Keratinocyte (primary cell): ENCODE measurements around the gene DTNB. TPM values are rescaled to one million over a fixed set of nuclear protein-coding genes. Genes with fewer than 3 reads are reported as not detected.

ENCODE experiments used
- DNase-seq: peaks from one replicate; pipeline ENCODE4 v3.0.0-alpha.2; 2011; ENCODE audit warnings: low read depth, missing footprints, low spot score
- FAIRE-seq: peaks from 2 replicates; lab custom pipeline; 2011; peaks lifted over from hg19 to GRCh38; lab: Jason Lieb, UNC
- H2AFZ ChIP-seq: 2 replicates; pipeline ENCODE4 v1.6.0; 2012; ENCODE audit warnings: low read length, control low read depth, inconsistent platforms; ENCODE audit not compliant: control insufficient read depth
- H3K27ac ChIP-seq: 2 replicates; pipeline ENCODE4 v1.5.1; 2011; ENCODE audit warnings: low read length; ENCODE audit not compliant: control insufficient read depth, insufficient read depth
- H3K27me3 ChIP-seq: 3 replicates; pipeline ENCODE4 v1.6.0; 2011; ENCODE audit warnings: low read length; ENCODE audit not compliant: control insufficient read depth, insufficient read depth; ENCODE audit errors: extremely low read depth
- H3K36me3 ChIP-seq, 2 experiments: 2 replicates in 1 of 2; 3 replicates in 1 of 2; pipeline ENCODE4 v1.5.1; 2011; ENCODE audit warnings: low read length in 2 of 2, mild to moderate bottlenecking in 1 of 2; ENCODE audit not compliant: control insufficient read depth in 2 of 2, insufficient read depth in 2 of 2; ENCODE audit errors: extremely low read depth in 1 of 2
- H3K4me1 ChIP-seq: 3 replicates; pipeline ENCODE4 v1.5.1; 2011; ENCODE audit warnings: low read length; ENCODE audit not compliant: control insufficient read depth, insufficient read depth; ENCODE audit errors: extremely low read depth
- H3K4me2 ChIP-seq: 3 replicates; pipeline ENCODE4 v1.6.0; 2011; ENCODE audit warnings: low read depth, low read length; ENCODE audit not compliant: control insufficient read depth, insufficient read depth; ENCODE audit errors: extremely low read depth
- H3K4me3 ChIP-seq, 3 experiments: fragments of 200-600 bp in 1 of 3; sonication (generic) in 1 of 3; 2 replicates in 2 of 3; 3 replicates in 1 of 3; pipeline ENCODE4 v1.5.1; 2011 to 2016; ENCODE audit warnings: low read length in 3 of 3, mild to moderate bottlenecking in 3 of 3, control low read depth in 2 of 3, inconsistent platforms in 1 of 3, low read depth in 1 of 3, mixed read lengths in 1 of 3, mixed run types in 1 of 3, moderate library complexity in 1 of 3; ENCODE audit not compliant: control insufficient read depth in 2 of 3, insufficient read depth in 2 of 3; ENCODE audit errors: extremely low read depth in 1 of 3
- H3K79me2 ChIP-seq: 2 replicates; pipeline ENCODE4 v1.6.0; 2012; ENCODE audit warnings: low read length; ENCODE audit not compliant: control insufficient read depth, insufficient read depth
- H3K9ac ChIP-seq: 3 replicates; pipeline ENCODE4 v1.6.0; 2011; ENCODE audit warnings: low read length; ENCODE audit not compliant: control insufficient read depth, insufficient read depth; ENCODE audit errors: extremely low read depth
- H3K9me1 ChIP-seq: 3 replicates; pipeline ENCODE4 v1.6.0; 2011; ENCODE audit warnings: low read length; ENCODE audit not compliant: control insufficient read depth, insufficient read depth; ENCODE audit errors: extremely low read depth
- H3K9me3 ChIP-seq: 2 replicates; pipeline ENCODE4 v1.5.1; 2012; ENCODE audit warnings: low read depth, low read length; ENCODE audit not compliant: control insufficient read depth
- H4K20me1 ChIP-seq: 3 replicates; pipeline ENCODE4 v1.6.0; 2011; ENCODE audit warnings: low read length; ENCODE audit not compliant: control insufficient read depth, insufficient read depth; ENCODE audit errors: extremely low read depth
- EZH2 ChIP-seq: IDR thresholded peaks from one replicate; pipeline ENCODE4 v1.6.1; 2012; ENCODE audit warnings: inconsistent platforms, mild to moderate bottlenecking, low read length, moderate library complexity
- dilution Hi-C: fragments of 300-500 bp; cut with MboI; formaldehyde crosslinking; loops from one replicate; pipeline ENCODE4 v1.7.0; 2020; ENCODE audit warnings: low sequenced_read_pairs; ENCODE audit not compliant: extremely low pct_ligation_motif_present
- polyA plus RNA-seq, 5 experiments: library from polyadenylated mRNA; depleted of rRNA in 3 of 5; stranded (reverse) in 3 of 5; stranded (forward) in 1 of 5; unstranded in 1 of 5; fragments of >200 nt; gene quantifications; 1 replicate in 1 of 5; 2 replicates in 3 of 5; 3 replicates in 1 of 5; pipeline versions ENCODE4 v1.2.1 to v1.2.3, GENCODE V29; 2011 to 2012; ENCODE audit warnings: missing spikeins in 2 of 5, low read depth in 1 of 5, low replicate concordance in 1 of 5
- TF ChIP-seq, protein P1 (sequence below), 3 experiments: IDR thresholded peaks in 1 of 3; conservative IDR thresholded peaks in 1 of 3; optimal IDR thresholded peaks in 1 of 3; 2 replicates in 2 of 3; 3 replicates in 1 of 3; pipeline versions ENCODE3 to v1.5.1; 2011; ENCODE audit warnings: low read length in 3 of 3, mild to moderate bottlenecking in 3 of 3, moderate library complexity in 2 of 3, control low read depth in 1 of 3, inconsistent platforms in 1 of 3; ENCODE audit not compliant: insufficient read depth in 2 of 3; ENCODE audit errors: extremely low read depth in 1 of 3

DTNB gene
- polyA plus RNA-seq, 1 donor (not counting 4 experiments of a cell fraction or from before 2014, with no cell fraction given), result 31.5 TPM

DNA sequence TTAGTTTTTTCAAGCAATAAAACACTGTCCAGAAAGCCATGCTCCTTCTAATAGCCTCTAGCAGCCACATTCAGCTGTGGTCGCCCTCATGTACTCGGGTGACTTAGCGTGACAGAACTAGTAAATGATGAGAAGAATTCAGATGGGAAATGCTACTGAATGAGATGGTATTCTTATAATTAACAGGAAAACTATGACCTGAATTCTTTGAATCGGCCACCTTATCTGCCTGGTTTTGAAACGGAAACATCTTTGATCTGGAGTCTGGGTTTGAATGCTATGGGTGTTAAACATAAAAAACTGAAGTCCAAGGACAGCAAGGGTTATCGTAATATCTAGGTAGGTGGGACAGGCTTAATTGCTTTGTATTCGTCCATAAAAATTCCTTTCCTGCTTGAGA, 192.8 kb downstream of the DTNB start:
- Histone ChIP-seq H3K27me3 (no peaks in the 10 kb centered on the region), H3K9me3 (no peaks in the 10 kb centered on the region), H3K27ac (no peak overlapping the region), H3K9ac (no peak overlapping the region), H3K36me3 (peaks cover 0 to 5% of the 10 kb centered on the region in 2 experiments), H3K4me2 (no peak overlapping the region), H3K4me3 (no peak overlapping the region), H3K4me1 (peaks cover 26% of the 10 kb centered on the region), H4K20me1 (no peaks in the 10 kb centered on the region), H2AFZ (no peak overlapping the region), H3K79me2 (no peaks in the 10 kb centered on the region), H3K9me1 (no peaks in the 10 kb centered on the region)
- dilution Hi-C loops, result no loop called here
- TF ChIP-seq, protein P1, sequence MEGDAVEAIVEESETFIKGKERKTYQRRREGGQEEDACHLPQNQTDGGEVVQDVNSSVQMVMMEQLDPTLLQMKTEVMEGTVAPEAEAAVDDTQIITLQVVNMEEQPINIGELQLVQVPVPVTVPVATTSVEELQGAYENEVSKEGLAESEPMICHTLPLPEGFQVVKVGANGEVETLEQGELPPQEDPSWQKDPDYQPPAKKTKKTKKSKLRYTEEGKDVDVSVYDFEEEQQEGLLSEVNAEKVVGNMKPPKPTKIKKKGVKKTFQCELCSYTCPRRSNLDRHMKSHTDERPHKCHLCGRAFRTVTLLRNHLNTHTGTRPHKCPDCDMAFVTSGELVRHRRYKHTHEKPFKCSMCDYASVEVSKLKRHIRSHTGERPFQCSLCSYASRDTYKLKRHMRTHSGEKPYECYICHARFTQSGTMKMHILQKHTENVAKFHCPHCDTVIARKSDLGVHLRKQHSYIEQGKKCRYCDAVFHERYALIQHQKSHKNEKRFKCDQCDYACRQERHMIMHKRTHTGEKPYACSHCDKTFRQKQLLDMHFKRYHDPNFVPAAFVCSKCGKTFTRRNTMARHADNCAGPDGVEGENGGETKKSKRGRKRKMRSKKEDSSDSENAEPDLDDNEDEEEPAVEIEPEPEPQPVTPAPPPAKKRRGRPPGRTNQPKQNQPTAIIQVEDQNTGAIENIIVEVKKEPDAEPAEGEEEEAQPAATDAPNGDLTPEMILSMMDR (optimal IDR thresholded peaks at IDR 0.05 in 1 of 3, IDR thresholded peaks at IDR 0.05 in 1 of 3, conservative IDR thresholded peaks at IDR 0.05 in 1 of 3; ENCODE audit: extremely low read depth in 1 of 3, insufficient read depth in 2 of 3, low read length in 3 of 3), result no peak
- no peak for TF ChIP-seq EZH2
- peak; percentile 13 for FAIRE-seq
- DNase-seq, result no peak

DNA sequence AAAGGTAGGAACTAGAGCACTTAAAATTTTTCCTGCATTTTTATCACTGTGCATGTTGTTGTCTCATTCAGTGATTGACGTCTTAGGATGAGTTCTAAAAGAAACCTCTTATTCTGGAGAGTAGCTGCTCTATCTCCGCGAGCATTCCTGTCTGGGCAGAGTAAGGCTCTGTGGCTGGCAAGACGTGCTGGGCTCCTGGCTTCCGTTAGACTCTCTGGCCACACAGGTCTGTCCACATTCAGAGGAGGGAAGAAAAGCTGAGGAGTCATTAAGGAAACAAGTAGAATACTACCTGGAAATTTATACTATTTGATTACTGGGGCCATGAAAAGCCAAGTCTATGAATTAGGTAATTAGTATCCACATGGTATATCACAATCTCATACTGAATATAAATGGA, 193.6 kb downstream of the DTNB start:
- Histone ChIP-seq H3K9ac (no peak overlapping the region), H4K20me1 (no peaks in the 10 kb centered on the region), H3K4me1 (peaks cover 26% of the 10 kb centered on the region), H3K36me3 (peaks cover 0 to 5% of the 10 kb centered on the region in 2 experiments), H3K27ac (no peak overlapping the region), H2AFZ (no peak overlapping the region), H3K27me3 (no peaks in the 10 kb centered on the region), H3K4me2 (no peak overlapping the region), H3K9me3 (no peaks in the 10 kb centered on the region), H3K79me2 (no peaks in the 10 kb centered on the region), H3K9me1 (no peaks in the 10 kb centered on the region), H3K4me3 (no peak overlapping the region)
- TF ChIP-seq EZH2, result no peak
- TF ChIP-seq, protein P1 (optimal IDR thresholded peaks at IDR 0.05 in 1 of 3, IDR thresholded peaks at IDR 0.05 in 1 of 3, conservative IDR thresholded peaks at IDR 0.05 in 1 of 3; ENCODE audit: extremely low read depth in 1 of 3, insufficient read depth in 2 of 3, low read length in 3 of 3), result no peak
- dilution Hi-C loops, result no loop called here
- FAIRE-seq, result peak; percentile 44
- DNase-seq, result no peak
